ENCODE data around the gene CNTNAP2. TPM values are rescaled to one million over a fixed set of nuclear protein-coding genes. Genes with fewer than 3 reads are reported as not detected.
"Not testable (repeated sequence)": the region's sequence is repeated elsewhere in the genome, so short reads cannot be mapped to it uniquely, and the experiment has no call there.

The CNTNAP2 gene
- total and polyA plus RNA-seq, 8 donors = 0.94 to 42.5 (median 38.6) TPM

GRCh38 chr7:146894927-146895326 lies 778.3 kb downstream of the CNTNAP2 start:
- ATAC-seq = no peak
- intact Hi-C loops (cut with DNase I) = no loop called here
- no peak for TF ChIP-seq CTCF (IDR thresholded peaks at IDR 0.05)

GRCh38 chr7:146902266-146902665 lies 785.7 kb downstream of the CNTNAP2 start:
- H3K36me3 ChIP-seq = no peaks in the 10 kb centered on the region
- no peaks in the 10 kb centered on the region for H3K4me1 ChIP-seq
- peaks cover 0 to 16% of the 10 kb centered on the region in 2 donors for H3K9me3 ChIP-seq
- no peak overlapping the region for H3K27ac ChIP-seq
- H3K4me3 ChIP-seq = no peak overlapping the region
- no peak for ATAC-seq
- no peaks in the 10 kb centered on the region for H3K27me3 ChIP-seq
- no peak for TF ChIP-seq CTCF (IDR thresholded peaks at IDR 0.05)
- intact Hi-C loops (cut with DNase I) = no loop called here
- no peak for DNase-seq

More at GRCh38 chr7:146894927-146895326, 778.3 kb downstream of the CNTNAP2 start:
- Histone ChIP-seq H3K4me3 (no peak overlapping the region), H3K4me1 (no peaks in the 10 kb centered on the region), H3K27ac (no peak overlapping the region), H3K27me3 (no peaks in the 10 kb centered on the region), H3K9me3 (no peaks in the 10 kb centered on the region), H3K36me3 (no peaks in the 10 kb centered on the region)
- DNase-seq = no peak

DNA sequence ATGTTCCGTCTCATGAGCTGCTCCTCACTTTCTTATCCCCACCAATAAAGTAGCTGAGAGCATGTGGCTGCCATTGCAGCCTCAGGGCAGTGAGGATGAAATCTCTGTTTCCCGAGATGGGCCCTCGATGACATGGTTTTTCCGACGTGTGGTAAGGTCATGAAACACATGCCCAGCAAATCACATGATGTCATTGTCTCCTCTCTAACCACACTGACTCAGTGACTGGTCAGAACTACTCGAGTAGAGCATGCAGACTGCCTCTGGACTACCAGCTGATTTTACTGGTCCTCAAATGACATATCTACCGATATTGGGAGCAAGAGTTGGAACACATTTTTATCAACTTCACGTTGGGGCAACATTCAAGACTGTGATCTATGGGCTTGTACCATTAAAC lies 786.1 kb downstream of the CNTNAP2 start:
- H3K27ac ChIP-seq = no peak overlapping the region
- no peaks in the 10 kb centered on the region for H3K27me3 ChIP-seq
- ATAC-seq (no peak), DNase-seq (no peak)
- intact Hi-C loops (cut with DNase I) = no loop called here
- no peak for TF ChIP-seq CTCF (IDR thresholded peaks at IDR 0.05)
- H3K9me3 ChIP-seq = peaks cover 0 to 16% of the 10 kb centered on the region in 2 donors
- H3K36me3 ChIP-seq = no peaks in the 10 kb centered on the region
- H3K4me3 ChIP-seq = no peak overlapping the region
- no peaks in the 10 kb centered on the region for H3K4me1 ChIP-seq

DNA sequence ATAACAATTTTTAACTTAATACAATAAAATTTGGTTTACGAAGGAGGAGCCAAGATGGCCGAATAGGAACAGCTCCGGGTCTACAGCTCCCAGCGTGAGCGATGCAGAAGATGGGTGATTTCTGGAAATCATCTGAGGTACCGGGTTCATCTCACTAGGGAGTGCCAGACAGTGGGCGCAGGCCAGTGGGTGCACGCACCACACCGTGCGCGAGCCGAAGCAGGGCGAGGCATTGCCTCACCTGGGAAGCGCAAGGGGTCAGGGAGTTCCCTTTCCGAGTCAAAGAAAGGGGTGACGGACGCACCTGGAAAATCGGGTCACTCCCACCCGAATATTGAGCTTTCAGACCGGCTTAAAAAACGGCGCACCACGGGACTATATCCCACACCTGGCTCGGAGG lies 789.1 kb downstream of the CNTNAP2 start:
- intact Hi-C loops (cut with DNase I); H3K4me3 ChIP-seq; H3K4me1 ChIP-seq; H3K27ac ChIP-seq; H3K27me3 ChIP-seq; H3K36me3 ChIP-seq; DNase-seq; ATAC-seq: not testable (repeated sequence)
- H3K9me3 ChIP-seq = peaks cover 0 to 16% of the 10 kb centered on the region in 2 donors

DNA sequence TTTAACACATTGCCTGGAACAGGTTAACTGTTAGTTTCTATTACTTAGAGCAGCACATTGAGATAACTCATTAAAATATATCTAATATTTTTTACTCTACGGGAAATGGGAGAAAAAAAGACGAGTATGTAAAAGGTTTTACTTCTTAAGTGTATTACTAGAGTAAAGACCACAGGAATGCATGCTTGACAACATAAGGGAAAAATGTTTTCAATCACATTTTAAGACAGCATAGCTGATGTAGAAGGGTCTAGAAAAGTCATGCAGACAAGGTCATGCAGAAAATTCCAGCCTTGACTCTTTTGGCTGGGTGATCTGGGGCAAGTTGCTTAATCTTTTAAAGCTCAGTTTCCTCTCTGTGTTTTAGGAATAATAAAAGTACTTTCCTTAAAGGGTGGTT lies 806.2 kb downstream of the CNTNAP2 start:
- Histone ChIP-seq H3K36me3 (no peaks in the 10 kb centered on the region), H3K27ac (no peak overlapping the region), H3K4me1 (no peaks in the 10 kb centered on the region), H3K27me3 (no peaks in the 10 kb centered on the region), H3K9me3 (peaks cover 0 to 14% of the 10 kb centered on the region in 2 donors), H3K4me3 (no peak overlapping the region)
- ATAC-seq = no peak
- TF ChIP-seq CTCF (IDR thresholded peaks at IDR 0.05) = no peak
- intact Hi-C loops (cut with DNase I) = no loop called here
- no peak for DNase-seq

GRCh38 chr7:146926841-146927240 lies 810.2 kb downstream of the CNTNAP2 start:
- no peaks in the 10 kb centered on the region for H3K4me1 ChIP-seq
- intact Hi-C loops (cut with DNase I) = no loop called here
- no peak overlapping the region for H3K27ac ChIP-seq
- peaks cover 0 to 2% of the 10 kb centered on the region in 2 donors for H3K9me3 ChIP-seq
- DNase-seq (peak in 2 of 4 donors; percentile 4 to 5), ATAC-seq (no peak)
- H3K36me3 ChIP-seq = no peaks in the 10 kb centered on the region
- no peak for TF ChIP-seq CTCF (IDR thresholded peaks at IDR 0.05)
- no peak overlapping the region for H3K4me3 ChIP-seq
- H3K27me3 ChIP-seq = no peaks in the 10 kb centered on the region

Data from left lung (tissue), 10 donors.